ENCODE data around the gene OLA1. TPM values are rescaled to one million over a fixed set of nuclear protein-coding genes. Genes with fewer than 3 reads are reported as not detected.

The OLA1 gene
- total and polyA plus RNA-seq, 2 of the 4 experiments (the other 2 are of a cell fraction) = 54.7 to 71.2 TPM

DNA sequence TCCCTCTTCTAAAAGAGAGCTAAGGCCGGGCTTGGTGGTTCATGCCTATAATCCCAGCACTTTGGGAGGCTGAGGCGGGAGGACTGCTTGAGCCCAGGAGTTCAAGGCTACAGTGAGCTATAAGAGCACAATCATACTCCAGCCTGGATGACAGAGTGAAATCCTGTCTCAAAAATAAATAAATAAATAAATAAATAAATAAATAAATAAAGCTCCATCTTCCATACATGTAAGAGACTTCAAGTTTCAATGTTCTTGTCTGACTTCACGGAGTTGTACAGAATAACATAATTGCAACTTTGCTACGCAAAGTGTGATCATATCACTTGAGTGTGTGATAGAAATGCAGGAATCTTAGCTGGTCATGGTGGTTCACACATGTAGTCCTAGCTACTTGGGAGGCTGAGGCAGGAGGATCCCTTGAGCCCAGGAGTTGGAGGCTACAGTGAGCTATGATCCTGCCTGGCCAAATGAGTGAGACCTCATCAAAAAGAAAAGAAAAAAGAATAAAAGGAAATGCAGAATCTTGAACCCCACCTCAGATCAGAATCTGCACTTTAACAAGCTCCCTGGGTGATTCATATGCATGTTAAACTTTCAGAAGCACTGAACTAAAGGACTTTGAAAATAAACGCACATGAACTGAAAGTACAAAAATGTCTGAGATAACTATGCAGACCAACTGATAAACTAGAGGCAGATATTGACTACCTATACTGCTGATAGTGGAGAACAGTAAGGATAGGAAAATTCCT lies 159.4 kb downstream of the OLA1 start:
- Histone ChIP-seq H3K27ac (ENCODE audit: insufficient read depth, low read length) (no peak overlapping the region), H3K9ac (ENCODE audit: low read depth, low read length) (no peak overlapping the region), H3K4me2 (ENCODE audit: low read depth, low read length) (no peak overlapping the region), H2BK5ac (ENCODE audit: low read depth, low read length, poor library complexity, severe bottlenecking) (no peak overlapping the region), H2BK120ac (ENCODE audit: low read depth, low read length) (no peak overlapping the region), H3K27me3 (ENCODE audit: control insufficient read depth, insufficient read depth, low read length) (no peaks in the 10 kb centered on the region), H3K4ac (ENCODE audit: low read depth, low read length) (no peak overlapping the region), H3K14ac (replicated peaks; ENCODE audit: low read depth, low read length) (no peak overlapping the region), H2AK5ac (ENCODE audit: low read depth, low read length) (no peak overlapping the region), H3K36me3 (ENCODE audit: control insufficient read depth, insufficient read depth, low read length) (no peaks in the 10 kb centered on the region), H2BK20ac (ENCODE audit: low read depth, low read length) (no peak overlapping the region), H2BK15ac (ENCODE audit: low read depth, low read length) (no peak overlapping the region), H3K79me1 (ENCODE audit: low read depth in 1 of 2, low read length in 2 of 2) (no peaks in the 10 kb centered on the region; a peak in 1 of 4 replicates), H4K91ac (ENCODE audit: insufficient read depth, low read depth, low read length) (no peak overlapping the region), H3K18ac (ENCODE audit: low read depth, low read length) (no peak overlapping the region), H3K4me1 (ENCODE audit: control insufficient read depth, insufficient read depth, low read length) (no peaks in the 10 kb centered on the region), H3K9me3 (ENCODE audit: control insufficient read depth, insufficient read depth, low read length) (no peaks in the 10 kb centered on the region), H4K20me1 (ENCODE audit: insufficient read depth, low read length) (no peaks in the 10 kb centered on the region), H2AFZ (replicated peaks; ENCODE audit: low read length, poor library complexity) (no peak overlapping the region), H3K23ac (ENCODE audit: low read depth, low read length) (no peak overlapping the region), H3K4me3 (ENCODE audit: insufficient read depth, low read depth, low read length) (no peak overlapping the region), H4K8ac (ENCODE audit: low read depth in 2 of 2, low read length in 2 of 2) (no peak overlapping the region), H3K56ac (ENCODE audit: extremely low read depth, insufficient read depth, low read length) (no peak overlapping the region), H3K9me1 (ENCODE audit: insufficient read depth, low read length) (no peaks in the 10 kb centered on the region), H4K5ac (ENCODE audit: low read depth, low read length) (no peak overlapping the region), H2AK9ac (replicated peaks; ENCODE audit: low read depth, low read length, poor library complexity) (no peak overlapping the region)
- no peak for ATAC-seq (ENCODE audit: low read depth)
- no TSS peak for BruUV-seq (replicated peaks)
- TF ChIP-seq MAZ (IDR thresholded peaks at IDR 0.05; ENCODE audit: borderline replicate concordance, low read depth, low read length) = no peak
- no peak for TF ChIP-seq RAD21 (IDR thresholded peaks at IDR 0.05; ENCODE audit: low read length)
- no peak for TF ChIP-seq CEBPB (IDR thresholded peaks at IDR 0.05; ENCODE audit: low read depth, low read length)
- no peak for TF ChIP-seq BHLHE40 (IDR thresholded peaks at IDR 0.05; ENCODE audit: low read depth, low read length)
- no peak for TF ChIP-seq MAFK (IDR thresholded peaks at IDR 0.05; ENCODE audit: low read depth, low read length)
- TF ChIP-seq POLR2A (IDR thresholded peaks at IDR 0.05; ENCODE audit: low read depth, low read length) = no peak
- TF ChIP-seq, protein P1, sequence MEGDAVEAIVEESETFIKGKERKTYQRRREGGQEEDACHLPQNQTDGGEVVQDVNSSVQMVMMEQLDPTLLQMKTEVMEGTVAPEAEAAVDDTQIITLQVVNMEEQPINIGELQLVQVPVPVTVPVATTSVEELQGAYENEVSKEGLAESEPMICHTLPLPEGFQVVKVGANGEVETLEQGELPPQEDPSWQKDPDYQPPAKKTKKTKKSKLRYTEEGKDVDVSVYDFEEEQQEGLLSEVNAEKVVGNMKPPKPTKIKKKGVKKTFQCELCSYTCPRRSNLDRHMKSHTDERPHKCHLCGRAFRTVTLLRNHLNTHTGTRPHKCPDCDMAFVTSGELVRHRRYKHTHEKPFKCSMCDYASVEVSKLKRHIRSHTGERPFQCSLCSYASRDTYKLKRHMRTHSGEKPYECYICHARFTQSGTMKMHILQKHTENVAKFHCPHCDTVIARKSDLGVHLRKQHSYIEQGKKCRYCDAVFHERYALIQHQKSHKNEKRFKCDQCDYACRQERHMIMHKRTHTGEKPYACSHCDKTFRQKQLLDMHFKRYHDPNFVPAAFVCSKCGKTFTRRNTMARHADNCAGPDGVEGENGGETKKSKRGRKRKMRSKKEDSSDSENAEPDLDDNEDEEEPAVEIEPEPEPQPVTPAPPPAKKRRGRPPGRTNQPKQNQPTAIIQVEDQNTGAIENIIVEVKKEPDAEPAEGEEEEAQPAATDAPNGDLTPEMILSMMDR (conservative IDR thresholded peaks at IDR 0.05; ENCODE audit: low read depth, low read length) = no peak
- TF ChIP-seq CHD1 (IDR thresholded peaks at IDR 0.05; ENCODE audit: low read depth, low read length) = no peak
- TF ChIP-seq FOS (IDR thresholded peaks at IDR 0.05; ENCODE audit: low read depth, low read length) = no peak
- TF ChIP-seq MXI1 (IDR thresholded peaks at IDR 0.05; ENCODE audit: borderline replicate concordance, low read depth, low read length) = no peak
- no peak for TF ChIP-seq RFX5 (IDR thresholded peaks at IDR 0.05; ENCODE audit: low read depth, low read length)
- TF ChIP-seq RCOR1 (IDR thresholded peaks at IDR 0.05; ENCODE audit: insufficient replicate concordance, low read length) = no peak
- no peak for TF ChIP-seq NFE2L2 (IDR thresholded peaks at IDR 0.05; ENCODE audit: low read depth, low read length)
- TF ChIP-seq, protein P2, sequence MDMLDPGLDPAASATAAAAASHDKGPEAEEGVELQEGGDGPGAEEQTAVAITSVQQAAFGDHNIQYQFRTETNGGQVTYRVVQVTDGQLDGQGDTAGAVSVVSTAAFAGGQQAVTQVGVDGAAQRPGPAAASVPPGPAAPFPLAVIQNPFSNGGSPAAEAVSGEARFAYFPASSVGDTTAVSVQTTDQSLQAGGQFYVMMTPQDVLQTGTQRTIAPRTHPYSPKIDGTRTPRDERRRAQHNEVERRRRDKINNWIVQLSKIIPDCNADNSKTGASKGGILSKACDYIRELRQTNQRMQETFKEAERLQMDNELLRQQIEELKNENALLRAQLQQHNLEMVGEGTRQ (IDR thresholded peaks at IDR 0.05; ENCODE audit: low read depth, low read length) = no peak
- TF ChIP-seq SMC3 (IDR thresholded peaks at IDR 0.05; ENCODE audit: low read depth, low read length) = no peak
- intact Hi-C loops (cut with micrococcal nuclease) = no loop called here
- in situ Hi-C loops (cut with MboI; ENCODE audit: low sequenced_read_pairs) = no loop called here
- ChIA-PET POLR2A (ENCODE audit: unreplicated experiment) (no interaction called here), CTCF (interaction anchor here (1.3 kb wide), 1 partner anchor 11 kb away, joined by 3 read pairs; no protein-coding TSS in a partner anchor)
- WGBS, 2 experiments (ENCODE audit: extremely low coverage in 2 of 2, insufficient read length in 1 of 2) = 100% methylated on average over 1 of the region's 5 CpGs; no CpG with 5 or more reads in 1 of the 2 experiments
- peak; percentile 1 for DNase-seq
- dilution Hi-C loops (cut with HindIII; ENCODE audit: low sequenced_read_pairs, unreplicated experiment) = no loop called here

Measured in IMR-90 (cell line).